ENCODE data around the gene CHRM1. TPM values are rescaled to one million over a fixed set of nuclear protein-coding genes. Genes with fewer than 3 reads are reported as not detected.
A peak's percentile ranks its signal among the peaks of the same experiment; 100 is the strongest.

CHRM1 gene
- total and polyA plus RNA-seq, 8 donors: 0.12 to 19.4 (median 2.5) TPM; not detected in 2

- peaks cover 0 to 15% (median 0%) of the 10 kb centered on the region in 3 donors for H3K27me3 ChIP-seq
- no peaks in the 10 kb centered on the region for H3K36me3 ChIP-seq
- H3K4me3 ChIP-seq: no peak overlapping the region
- H3K27ac ChIP-seq: no peak overlapping the region
- TF ChIP-seq POLR2A (IDR thresholded peaks at IDR 0.05): no peak
- DNase-seq: no peak
- intact Hi-C loops (cut with DNase I; ENCODE audit: low total_unique reads): no loop called here
- WGBS, 5 donors: 72 to 78% (median 76%) methylated on average over 12 to 13 of the region's 13 CpGs
- H3K9me3 ChIP-seq: no peaks in the 10 kb centered on the region
- no peaks in the 10 kb centered on the region for H3K4me1 ChIP-seq
Measured at GRCh38 chr11:62933285-62933684, 12.1 kb upstream of the CHRM1 start.

- DNase-seq: no peak
- intact Hi-C loops (cut with DNase I; ENCODE audit: low total_unique reads): no loop called here
- H3K4me3 ChIP-seq: no peak overlapping the region
- peaks cover 4 to 5% (median 4%) of the 10 kb centered on the region in 4 donors for H3K4me1 ChIP-seq
- H3K9me3 ChIP-seq: no peaks in the 10 kb centered on the region
- no peak for TF ChIP-seq POLR2AphosphoS5 (IDR thresholded peaks at IDR 0.05)
- no peak for TF ChIP-seq POLR2A (IDR thresholded peaks at IDR 0.05)
- TF ChIP-seq CTCF (IDR thresholded peaks at IDR 0.05): no peak
- no peaks in the 10 kb centered on the region for H3K36me3 ChIP-seq
- peaks cover 3 to 31% (median 12%) of the 10 kb centered on the region in 3 donors for H3K27me3 ChIP-seq
- H3K27ac ChIP-seq: no peak overlapping the region
- WGBS, 5 donors: 48 to 66% (median 61%) methylated on average over 8 of the region's 8 CpGs
Measured at GRCh38 chr11:62931499-62932278, 10.5 kb upstream of the CHRM1 start.

- 48 to 78% (median 61%) methylated on average over 1 of the region's 1 CpG for WGBS, 5 donors
- Histone ChIP-seq H3K4me3 (no peak overlapping the region), H3K4me1 (peaks cover 14 to 15% (median 15%) of the 10 kb centered on the region in 4 donors), H3K9me3 (no peaks in the 10 kb centered on the region), H3K27ac (no peak overlapping the region), H3K36me3 (no peaks in the 10 kb centered on the region), H3K27me3 (peaks cover 3 to 41% (median 22%) of the 10 kb centered on the region in 3 donors)
- no peak for DNase-seq
- TF ChIP-seq EP300 (IDR thresholded peaks at IDR 0.05) (no peak), CTCF (IDR thresholded peaks at IDR 0.05) (no peak)
- intact Hi-C loops (cut with DNase I; ENCODE audit: low total_unique reads): no loop called here
Measured at GRCh38 chr11:62930666-62931065, 9.5 kb upstream of the CHRM1 start.

GRCh38 chr11:62930157-62930556 is 9.0 kb upstream of the CHRM1 start:
- Histone ChIP-seq H3K4me1 (peaks cover 16 to 20% (median 17%) of the 10 kb centered on the region in 4 donors), H3K27ac (no peak overlapping the region), H3K27me3 (peaks cover 3 to 46% (median 27%) of the 10 kb centered on the region in 3 donors), H3K36me3 (no peaks in the 10 kb centered on the region), H3K9me3 (no peaks in the 10 kb centered on the region), H3K4me3 (no peak overlapping the region)
- peak in 1 of 2 donors; percentile 66 for DNase-seq
- intact Hi-C loops (cut with DNase I; ENCODE audit: low total_unique reads): no loop called here
- TF ChIP-seq POLR2AphosphoS5 (IDR thresholded peaks at IDR 0.05) (no peak), EP300 (IDR thresholded peaks at IDR 0.05) (no peak), CTCF (IDR thresholded peaks at IDR 0.05) (no peak), POLR2A (IDR thresholded peaks at IDR 0.05) (no peak)
- 46 to 82% (median 62%) methylated on average over 3 to 4 of the region's 4 CpGs for WGBS, 5 donors

GRCh38 chr11:62928011-62928410 is 6.8 kb upstream of the CHRM1 start:
- no peaks in the 10 kb centered on the region for H3K36me3 ChIP-seq
- intact Hi-C loops (cut with DNase I; ENCODE audit: low total_unique reads): no loop called here
- TF ChIP-seq EP300 (IDR thresholded peaks at IDR 0.05): no peak
- no peak for TF ChIP-seq POLR2A (IDR thresholded peaks at IDR 0.05)
- no peak for TF ChIP-seq POLR2AphosphoS5 (IDR thresholded peaks at IDR 0.05)
- TF ChIP-seq CTCF (IDR thresholded peaks at IDR 0.05): no peak
- whole genome bisulfite sequencing, 5 donors: 43 to 55% (median 45%) methylated on average over 11 to 13 of the region's 13 CpGs
- no peak overlapping the region for H3K27ac ChIP-seq
- peaks cover 26 to 33% (median 29%) of the 10 kb centered on the region in 4 donors for H3K4me1 ChIP-seq
- DNase-seq: peak in 1 of 2 donors; percentile 66
- peaks cover 10 to 68% (median 44%) of the 10 kb centered on the region in 3 donors for H3K27me3 ChIP-seq
- H3K4me3 ChIP-seq: no peak overlapping the region
- no peaks in the 10 kb centered on the region for H3K9me3 ChIP-seq

All from stomach (tissue), 9 donors.